Activated naive CD4-positive, alpha-beta T cell treated with anti-CD3 and anti-CD28 coated beads for 36 hours (primary cell): Measurements from ENCODE around the gene RAD51C. TPM values are rescaled to one million over a fixed set of nuclear protein-coding genes. Genes with fewer than 3 reads are reported as not detected.
"Not testable (repeated sequence)": the region's sequence is repeated elsewhere in the genome, so short reads cannot be mapped to it uniquely, and the experiment has no call there.

Source experiments
- CTCF ChIA-PET: fragments of 350-600 bp; sonication (Branson Sonifier 250); formaldehyde crosslinking; loops from one replicate; lab custom pipeline; 2021; ENCODE audit warnings: antibody characterized with exemption; lab: Charles Lee
- DNase-seq: peaks from one replicate; pipeline ENCODE4 v3.0.0-alpha.2; 2020
- H3K27ac Mint-ChIP-seq: one replicate; pipeline ENCODE4 v1.8.0; 2021; ENCODE audit warnings: mild to moderate bottlenecking, mixed read lengths
- H3K27me3 Mint-ChIP-seq: one replicate; pipeline ENCODE4 v1.8.0; 2021; ENCODE audit warnings: low read depth, mixed read lengths
- H3K36me3 Mint-ChIP-seq: one replicate; pipeline ENCODE4 v1.8.0; 2021; ENCODE audit warnings: low read depth, mixed read lengths
- H3K4me1 Mint-ChIP-seq: one replicate; pipeline ENCODE4 v1.8.0; 2021; ENCODE audit warnings: low read depth, mixed read lengths
- H3K4me3 Mint-ChIP-seq: one replicate; pipeline ENCODE4 v1.8.0; 2021; ENCODE audit warnings: mild to moderate bottlenecking, moderate library complexity, mixed read lengths
- H3K9me3 Mint-ChIP-seq: one replicate; pipeline ENCODE4 v1.8.0; 2021; ENCODE audit warnings: mixed read lengths
- intact Hi-C: fragments of 100-400 bp; cut with micrococcal nuclease; formaldehyde crosslinking; loops from one replicate; pipeline ENCODE4 v1.15.1; 2023
- total RNA-seq, 2 experiments: library from RNA; stranded (reverse); gene quantifications; one replicate each; pipeline ENCODE4 v1.2.3, GENCODE V29; 2021

The RAD51C gene
- total RNA-seq, 2 experiments from 2014 or later = 57.7 to 64.6 TPM

DNA sequence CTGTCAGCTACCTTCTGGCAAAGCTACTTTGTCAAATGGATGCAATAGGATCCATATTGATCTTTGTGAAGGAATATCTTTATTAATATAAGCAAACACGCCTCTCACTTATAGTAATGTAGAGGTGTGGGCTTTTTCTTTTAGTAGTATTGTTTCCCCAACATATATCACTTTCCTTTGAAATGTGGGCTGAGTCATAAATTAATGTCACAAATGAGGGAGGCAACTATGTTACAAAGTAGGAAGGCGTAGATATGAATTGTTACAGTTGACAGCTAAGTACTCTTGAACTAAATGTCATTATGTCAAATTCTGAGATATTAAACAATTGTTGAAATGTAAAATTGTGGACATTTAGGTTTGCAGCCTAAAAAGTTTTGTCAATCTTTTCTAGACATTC is 60.6 kb downstream of the RAD51C start:
- H3K4me1 Mint-ChIP-seq = peaks cover 6% of the 10 kb centered on the region
- CTCF ChIA-PET = interaction anchor here (1.0 kb wide), 1 partner anchor 252 kb away, joined by 3 read pairs; no protein-coding TSS in a partner anchor
- no peak for DNase-seq
- intact Hi-C loops = no loop called here
- peaks cover 22% of the 10 kb centered on the region for H3K27me3 Mint-ChIP-seq
- H3K4me3 Mint-ChIP-seq = no peak overlapping the region
- no peaks in the 10 kb centered on the region for H3K9me3 Mint-ChIP-seq
- H3K36me3 Mint-ChIP-seq = peaks cover 1% of the 10 kb centered on the region
- no peak overlapping the region for H3K27ac Mint-ChIP-seq

DNA sequence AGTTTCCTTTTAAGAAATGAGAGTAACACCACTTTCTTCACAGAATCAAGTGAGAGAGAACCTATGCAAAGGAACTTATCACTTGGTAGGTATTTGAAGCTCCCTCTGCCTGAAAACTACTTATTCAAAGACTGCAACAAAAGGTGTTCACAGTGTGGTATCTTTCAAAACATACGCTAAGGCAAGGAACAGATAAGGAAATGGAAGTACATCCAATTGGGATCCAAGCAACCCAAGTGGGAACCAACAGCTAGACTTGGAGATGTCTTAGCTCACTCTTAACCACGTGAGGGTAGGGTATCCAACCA is 62.8 kb downstream of the RAD51C start:
- Mint-ChIP-seq H3K36me3 (peaks cover 1% of the 10 kb centered on the region), H3K4me1 (peaks cover 6% of the 10 kb centered on the region), H3K4me3 (peak overlapping the region; percentile 20), H3K27ac (no peak overlapping the region), H3K27me3 (peaks cover 38% of the 10 kb centered on the region), H3K9me3 (no peaks in the 10 kb centered on the region)
- CTCF ChIA-PET = interaction anchor here (1.7 kb wide), 1 partner anchor 251 kb away, joined by 3 read pairs; no protein-coding TSS in a partner anchor
- intact Hi-C loops = no loop called here
- DNase-seq = no peak

DNA sequence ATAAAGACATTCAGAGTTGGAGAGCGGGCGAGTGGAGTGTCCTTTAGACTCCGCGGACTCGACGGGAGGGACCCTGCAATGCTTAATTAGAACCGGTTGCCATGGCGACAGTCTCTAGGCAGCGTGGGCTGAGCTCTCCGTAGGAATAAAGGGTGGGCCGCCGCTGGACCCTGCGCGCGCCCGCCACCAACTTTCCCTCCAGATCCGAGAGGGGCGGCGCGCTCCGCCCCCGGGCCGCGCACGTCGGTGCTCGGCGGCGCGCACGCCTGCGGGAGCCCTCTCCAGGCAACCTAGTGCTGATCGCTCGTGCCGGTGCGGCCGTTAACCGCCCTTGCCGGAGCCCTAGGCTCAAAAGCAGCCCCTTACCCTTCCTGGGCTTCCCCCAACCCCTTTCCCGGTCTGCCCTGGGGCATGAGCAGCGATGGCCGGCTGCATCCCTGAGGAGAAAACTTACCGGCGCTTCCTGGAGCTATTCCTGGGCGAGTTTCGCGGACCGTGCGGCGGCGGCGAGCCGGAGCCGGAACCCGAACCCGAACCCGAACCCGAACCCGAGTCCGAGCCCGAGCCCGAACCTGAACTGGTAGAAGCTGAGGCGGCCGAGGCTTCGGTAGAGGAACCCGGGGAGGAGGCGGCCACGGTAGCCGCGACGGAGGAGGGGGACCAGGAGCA is 63.3 kb downstream of the RAD51C start, which contains the start of gene PPM1E:
TSS of gene PPM1E (plus strand) at position 278 of the 669 bp plus-strand sequence.
- no peak within 1 kb of the TSS for H3K27ac Mint-ChIP-seq
- peak; percentile 39 for DNase-seq
- CTCF ChIA-PET = interaction anchor here (1.4 to 1.7 kb wide), 2 partner anchors 63 to 250 kb away, joined by 3 read pairs; partner anchors contain the start of gene RAD51C

DNA sequence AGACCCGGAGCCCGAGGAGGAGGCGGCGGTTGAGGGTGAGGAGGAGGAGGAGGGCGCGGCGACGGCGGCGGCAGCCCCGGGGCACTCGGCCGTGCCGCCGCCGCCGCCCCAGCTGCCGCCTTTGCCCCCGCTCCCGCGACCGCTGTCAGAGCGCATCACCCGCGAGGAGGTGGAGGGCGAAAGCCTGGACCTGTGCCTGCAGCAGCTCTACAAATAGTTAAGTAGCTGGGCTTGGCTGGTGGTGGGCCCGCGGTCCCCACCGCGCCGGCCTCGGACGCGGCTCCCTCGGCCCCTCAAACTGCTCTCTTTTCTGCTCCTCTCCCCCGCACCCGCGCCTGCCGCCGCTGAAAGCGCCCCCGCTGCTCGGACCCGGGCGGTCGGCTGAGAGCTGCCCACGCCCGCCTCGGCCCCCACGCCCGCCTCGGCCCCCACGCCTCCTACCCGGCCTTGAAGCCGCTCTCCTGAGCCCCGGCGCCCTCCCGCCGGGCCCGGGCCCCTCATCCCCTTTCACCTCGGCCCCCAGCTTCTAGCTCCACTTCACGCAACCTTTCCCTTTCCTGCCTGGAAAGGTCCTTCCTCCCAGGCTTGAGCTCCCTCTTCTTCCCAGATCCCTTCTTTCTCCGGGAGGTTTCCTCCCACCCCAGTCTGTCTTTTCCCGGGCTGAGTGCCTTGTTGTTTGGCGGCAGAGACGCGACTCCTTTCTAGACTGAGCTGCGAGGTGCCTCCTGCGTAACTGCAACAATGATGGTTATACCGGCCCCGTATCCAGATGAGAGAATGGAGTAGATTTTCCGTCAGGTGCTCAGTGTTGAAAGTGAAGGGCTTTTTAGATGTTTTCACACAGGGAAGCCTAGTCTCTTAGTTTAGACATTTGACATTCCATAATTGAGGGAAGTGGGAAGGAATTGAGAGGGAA is 64.1 kb downstream of the RAD51C start:
- Mint-ChIP-seq H3K36me3 (peaks cover 1% of the 10 kb centered on the region), H3K4me1 (peaks cover 6% of the 10 kb centered on the region), H3K27me3 (peaks cover 46% of the 10 kb centered on the region), H3K9me3 (no peaks in the 10 kb centered on the region), H3K4me3 (peak overlapping the region; percentile 80), H3K27ac (no peak overlapping the region)
- CTCF ChIA-PET = interaction anchor here (1.0 to 1.7 kb wide), 3 partner anchors 64 to 250 kb away, joined by 3 read pairs; partner anchors contain the start of gene RAD51C
- peak; percentile 20 for DNase-seq
- intact Hi-C loops = no loop called here

More for the DNA sequence above, 63.3 kb downstream of the RAD51C start, which contains the start of gene PPM1E:
- peaks cover 42% of the 10 kb centered on the region for H3K27me3 Mint-ChIP-seq
- intact Hi-C loops = no loop called here
- no peaks in the 10 kb centered on the region for H3K9me3 Mint-ChIP-seq
- peaks cover 1% of the 10 kb centered on the region for H3K36me3 Mint-ChIP-seq
- peaks cover 6% of the 10 kb centered on the region for H3K4me1 Mint-ChIP-seq
- H3K4me3 Mint-ChIP-seq = peak within 1 kb of the TSS; percentile 80

DNA sequence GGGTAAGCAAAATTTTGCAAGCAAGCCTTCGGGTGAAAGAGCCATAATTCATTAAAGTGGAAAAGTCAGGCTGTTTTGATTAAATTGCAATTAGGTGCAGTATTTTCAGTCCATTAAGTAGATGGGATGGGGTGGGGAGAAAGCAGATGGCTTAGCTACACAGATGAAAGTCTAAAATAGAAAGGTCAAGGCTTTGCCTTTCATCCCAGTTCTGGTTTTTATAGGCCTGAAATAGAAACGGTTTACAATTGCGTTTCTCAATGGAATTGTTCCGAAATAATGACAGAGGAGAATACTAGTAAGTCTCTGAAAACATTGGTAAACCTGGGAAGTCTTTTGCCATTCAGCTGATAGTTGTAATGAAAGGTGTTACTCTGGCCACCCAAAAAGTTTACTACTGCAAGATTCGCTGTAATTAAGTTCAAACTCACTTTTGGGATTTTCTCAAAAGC is 64.8 kb downstream of the RAD51C start:
- intact Hi-C loops = no loop called here
- Mint-ChIP-seq H3K27ac (no peak overlapping the region), H3K9me3 (no peaks in the 10 kb centered on the region), H3K4me1 (peaks cover 6% of the 10 kb centered on the region), H3K27me3 (peaks cover 52% of the 10 kb centered on the region), H3K36me3 (peaks cover 1% of the 10 kb centered on the region), H3K4me3 (peak overlapping the region; percentile 80)
- DNase-seq = no peak
- CTCF ChIA-PET = interaction anchor here (1.0 kb wide), 1 partner anchor 74 kb away, joined by 3 read pairs; no protein-coding TSS in a partner anchor

DNA sequence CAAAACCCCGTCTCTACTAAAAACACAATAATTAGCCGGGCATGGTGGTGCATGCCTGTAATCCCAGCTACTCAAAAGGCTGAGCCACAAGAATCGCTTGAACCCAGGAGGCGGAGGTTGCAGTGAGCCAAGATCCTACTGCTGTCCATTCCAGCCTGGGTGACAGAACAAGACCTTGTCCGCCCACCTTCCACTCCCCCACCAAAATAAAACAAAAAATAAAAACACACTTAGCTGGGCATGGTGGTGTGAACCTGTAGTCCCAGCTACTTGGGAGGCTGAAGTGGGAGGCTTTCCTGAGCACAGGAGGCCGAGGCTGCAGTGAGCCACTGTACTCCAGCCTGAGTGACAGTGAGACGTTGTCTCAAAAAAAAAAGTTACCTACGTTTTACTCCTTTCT is 66.5 kb downstream of the RAD51C start:
- peaks cover 55% of the 10 kb centered on the region for H3K27me3 Mint-ChIP-seq
- H3K9me3 Mint-ChIP-seq = no peaks in the 10 kb centered on the region
- H3K4me3 Mint-ChIP-seq = no peak overlapping the region
- H3K27ac Mint-ChIP-seq = no peak overlapping the region
- DNase-seq = no peak
- H3K4me1 Mint-ChIP-seq = peaks cover 6% of the 10 kb centered on the region
- intact Hi-C loops = no loop called here
- CTCF ChIA-PET = no interaction called here
- H3K36me3 Mint-ChIP-seq = peaks cover 1% of the 10 kb centered on the region

DNA sequence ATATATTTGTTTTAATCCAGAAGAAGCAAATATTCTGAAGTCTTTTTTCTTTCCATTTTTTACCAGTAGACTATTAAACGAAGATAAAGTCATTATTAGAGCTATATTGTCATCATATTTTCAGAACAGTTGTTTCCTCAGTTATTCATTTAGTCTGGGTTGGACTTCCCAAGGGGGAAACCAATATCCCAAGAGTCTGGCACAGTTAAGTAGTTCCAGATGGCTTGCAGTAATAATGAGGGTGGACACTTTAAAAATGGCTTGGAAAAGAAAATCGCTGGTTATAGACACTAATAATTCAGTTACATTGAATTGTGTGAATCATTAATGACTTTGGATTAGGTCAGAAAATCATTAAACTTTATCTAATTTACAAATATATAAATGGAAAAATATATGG is 67.1 kb downstream of the RAD51C start:
- Mint-ChIP-seq H3K4me3 (no peak overlapping the region), H3K36me3 (peaks cover 1% of the 10 kb centered on the region), H3K4me1 (peaks cover 6% of the 10 kb centered on the region), H3K9me3 (no peaks in the 10 kb centered on the region), H3K27me3 (peaks cover 55% of the 10 kb centered on the region), H3K27ac (no peak overlapping the region)
- CTCF ChIA-PET = interaction anchor here (0.8 kb wide), 1 partner anchor 202 kb away, joined by 4 read pairs; no protein-coding TSS in a partner anchor
- no peak for DNase-seq
- intact Hi-C loops = no loop called here

DNA sequence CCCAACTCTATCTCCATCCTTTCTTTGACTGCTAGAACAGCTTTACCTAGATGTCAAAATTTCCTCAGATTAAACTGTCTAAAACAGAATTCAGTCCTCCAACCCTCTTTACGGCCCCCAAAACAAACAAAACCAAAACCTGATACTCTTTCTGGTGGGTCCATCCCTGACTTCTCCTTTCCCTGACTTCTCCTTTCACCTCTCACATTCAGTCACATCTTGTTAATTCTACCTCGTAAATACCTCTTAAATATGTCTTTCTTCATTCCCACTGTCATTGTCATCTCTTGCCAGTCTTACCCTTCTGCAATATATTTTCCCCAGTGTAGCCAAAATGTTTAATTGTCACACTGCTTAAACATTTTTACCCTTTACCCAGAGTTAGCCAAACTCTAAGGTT is 67.8 kb downstream of the RAD51C start:
- CTCF ChIA-PET = interaction anchor here (0.8 kb wide), 1 partner anchor 202 kb away, joined by 4 read pairs; no protein-coding TSS in a partner anchor
- DNase-seq = no peak
- intact Hi-C loops = no loop called here
- H3K27ac Mint-ChIP-seq = no peak overlapping the region
- no peak overlapping the region for H3K4me3 Mint-ChIP-seq
- peaks cover 1% of the 10 kb centered on the region for H3K36me3 Mint-ChIP-seq
- H3K9me3 Mint-ChIP-seq = no peaks in the 10 kb centered on the region
- peaks cover 50% of the 10 kb centered on the region for H3K27me3 Mint-ChIP-seq
- H3K4me1 Mint-ChIP-seq = peaks cover 6% of the 10 kb centered on the region

DNA sequence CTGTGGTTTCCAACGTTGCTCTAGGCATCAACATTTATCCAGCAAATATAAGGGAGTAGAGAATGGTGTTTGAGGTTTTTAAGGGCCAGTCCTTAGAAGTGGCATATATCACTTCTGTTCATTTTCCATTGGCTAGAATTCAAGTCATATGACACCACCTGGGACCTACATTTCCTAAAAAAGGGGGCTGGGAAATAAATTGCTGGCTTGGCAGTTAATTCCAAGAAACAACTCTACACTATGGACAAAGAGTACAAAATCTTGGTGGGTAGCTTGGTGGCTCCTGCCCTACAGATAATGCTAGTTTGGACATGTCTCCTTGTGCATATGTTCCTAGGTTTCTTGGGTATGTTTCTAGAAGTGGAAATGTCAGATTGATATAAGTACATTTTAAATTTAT is 70.9 kb downstream of the RAD51C start:
- CTCF ChIA-PET = no interaction called here
- Mint-ChIP-seq H3K27me3 (peaks cover 31% of the 10 kb centered on the region), H3K36me3 (no peaks in the 10 kb centered on the region), H3K4me3 (no peak overlapping the region), H3K4me1 (no peaks in the 10 kb centered on the region), H3K9me3 (no peaks in the 10 kb centered on the region), H3K27ac (no peak overlapping the region)
- DNase-seq = no peak
- intact Hi-C loops = no loop called here

DNA sequence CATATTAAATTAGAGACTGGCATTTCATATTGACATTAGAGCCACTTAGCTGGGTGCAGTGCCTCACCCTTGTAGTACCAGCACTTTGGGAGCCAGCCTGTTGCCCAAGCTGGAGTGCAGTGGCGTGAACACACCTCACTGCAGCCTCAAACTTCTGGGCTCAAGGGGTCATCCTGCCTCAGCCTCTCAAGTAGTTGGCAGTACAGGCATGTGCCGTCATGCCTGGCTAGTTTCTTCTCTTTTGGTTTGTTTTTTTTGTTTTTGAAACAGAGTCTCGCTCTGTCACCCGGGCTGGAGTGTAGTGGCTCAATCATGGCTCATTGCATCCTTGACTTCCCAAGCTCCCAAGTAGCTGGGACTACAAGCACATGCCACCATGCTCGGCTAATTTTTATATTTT is 72.0 kb downstream of the RAD51C start:
- intact Hi-C loops = no loop called here
- no peak overlapping the region for H3K27ac Mint-ChIP-seq

DNA sequence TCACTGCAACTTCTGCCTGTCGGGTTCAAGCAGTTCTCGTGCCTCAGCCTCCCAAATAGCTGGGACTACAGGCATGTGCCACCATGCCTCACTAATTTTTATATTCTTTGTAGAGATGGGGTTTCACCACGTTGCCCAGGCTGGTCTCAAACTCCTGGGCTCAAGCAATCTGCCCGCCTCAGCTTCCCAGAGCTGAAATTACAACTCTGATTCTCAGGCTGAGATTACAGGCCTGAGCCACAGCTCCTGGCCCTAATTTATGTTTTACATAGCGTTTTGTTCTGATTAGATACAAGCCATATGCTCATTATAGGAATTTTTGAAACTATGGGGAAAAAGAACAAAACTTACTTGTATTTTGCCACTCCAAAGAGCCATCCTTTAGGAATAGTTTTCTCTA is 86.1 kb downstream of the RAD51C start:
- H3K4me3 Mint-ChIP-seq, H3K36me3 Mint-ChIP-seq, H3K9me3 Mint-ChIP-seq, H3K27me3 Mint-ChIP-seq, H3K27ac Mint-ChIP-seq, DNase-seq, intact Hi-C loops, CTCF ChIA-PET, H3K4me1 Mint-ChIP-seq: not testable (repeated sequence)

More for the DNA sequence above, 72.0 kb downstream of the RAD51C start:
- no peaks in the 10 kb centered on the region for H3K36me3 Mint-ChIP-seq
- DNase-seq = no peak
- no peaks in the 10 kb centered on the region for H3K4me1 Mint-ChIP-seq
- peaks cover 23% of the 10 kb centered on the region for H3K27me3 Mint-ChIP-seq
- CTCF ChIA-PET = interaction anchor here (0.6 kb wide), 1 partner anchor 702 kb away, joined by 4 read pairs; no protein-coding TSS in a partner anchor
- H3K9me3 Mint-ChIP-seq = no peaks in the 10 kb centered on the region
- no peak overlapping the region for H3K4me3 Mint-ChIP-seq

DNA sequence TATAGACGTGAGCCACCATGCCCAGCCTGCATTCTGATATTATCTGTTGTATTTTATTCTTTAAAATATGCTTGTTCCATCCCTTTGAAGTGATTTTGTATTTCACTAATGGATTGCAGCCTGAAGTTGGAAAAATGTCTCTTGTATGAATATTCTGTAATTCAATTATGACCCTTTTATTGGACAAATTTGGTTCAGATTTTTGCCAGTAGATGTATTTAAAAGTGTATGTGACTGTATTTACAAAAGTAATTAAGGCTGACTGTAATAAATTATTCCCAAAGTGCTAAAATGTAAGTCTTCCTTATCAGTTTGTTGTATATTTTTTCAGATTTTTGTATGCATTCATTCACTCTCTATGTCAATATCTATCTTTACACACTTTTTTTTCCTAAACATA is 87.0 kb downstream of the RAD51C start:
- CTCF ChIA-PET = no interaction called here
- Mint-ChIP-seq H3K27me3 (peaks cover 2% of the 10 kb centered on the region), H3K4me1 (no peaks in the 10 kb centered on the region), H3K9me3 (no peaks in the 10 kb centered on the region), H3K36me3 (no peaks in the 10 kb centered on the region), H3K4me3 (no peak overlapping the region), H3K27ac (no peak overlapping the region)
- intact Hi-C loops = no loop called here
- no peak for DNase-seq
